Fibroblast of lung (primary cell): ENCODE measurements around the gene IRAK1BP1. TPM values are rescaled to one million over a fixed set of nuclear protein-coding genes. Genes with fewer than 3 reads are reported as not detected.

Source experiments
- DNase-seq, 2 donors: peaks; one replicate each; pipeline versions ENCODE4 v3.0.0 to v3.0.0-alpha.2; 2010; ENCODE audit warnings: low read depth in 2 of 2
- H2AFZ ChIP-seq: 2 replicates; pipeline ENCODE4 v1.5.1; 2012; ENCODE audit warnings: low read length, control low read depth, inconsistent platforms
- H3K27ac ChIP-seq: 2 replicates; pipeline ENCODE4 v1.5.1; 2011; ENCODE audit warnings: low read length, control low read depth; ENCODE audit not compliant: insufficient read depth
- H3K27me3 ChIP-seq: 2 replicates; pipeline ENCODE4 v1.5.1; 2011; ENCODE audit warnings: mild to moderate bottlenecking, low read length; ENCODE audit not compliant: control insufficient read depth, insufficient read depth
- H3K36me3 ChIP-seq: 2 replicates; pipeline ENCODE4 v1.5.1; 2011; ENCODE audit warnings: low read length; ENCODE audit not compliant: control insufficient read depth, insufficient read depth
- H3K4me1 ChIP-seq: 2 replicates; pipeline ENCODE4 v1.5.1; 2011; ENCODE audit warnings: low read length; ENCODE audit not compliant: control insufficient read depth, insufficient read depth; ENCODE audit errors: extremely low read depth
- H3K4me2 ChIP-seq: 2 replicates; pipeline ENCODE4 v1.5.1; 2011; ENCODE audit warnings: low read length, control low read depth; ENCODE audit not compliant: insufficient read depth; ENCODE audit errors: extremely low read depth
- H3K4me3 ChIP-seq, 4 experiments: fragments of 200-600 bp in 1 of 4; sonication (generic) in 1 of 4; replicated peaks in 1 of 4; 2 replicates each; pipeline ENCODE4 v1.5.1; 2011 to 2016; ENCODE audit warnings: low read length in 4 of 4, low read depth in 3 of 4, mild to moderate bottlenecking in 3 of 4, control low read depth in 2 of 4, inconsistent platforms in 1 of 4, mixed read lengths in 1 of 4; ENCODE audit not compliant: insufficient read depth in 1 of 4; ENCODE audit errors: control extremely low read depth in 1 of 4
- H3K79me2 ChIP-seq: 2 replicates; pipeline ENCODE4 v1.5.1; 2012; ENCODE audit warnings: mild to moderate bottlenecking, low read length, inconsistent platforms; ENCODE audit not compliant: control insufficient read depth, insufficient read depth
- H3K9ac ChIP-seq: 2 replicates; pipeline ENCODE4 v1.5.1; 2011; ENCODE audit warnings: mild to moderate bottlenecking, low read length, control low read depth; ENCODE audit not compliant: insufficient read depth
- H3K9me3 ChIP-seq: 2 replicates; pipeline ENCODE4 v1.5.1; 2012; ENCODE audit warnings: low read depth, low read length; ENCODE audit not compliant: control insufficient read depth, insufficient read depth
- H4K20me1 ChIP-seq: 2 replicates; pipeline ENCODE4 v1.5.1; 2011; ENCODE audit warnings: low read length; ENCODE audit not compliant: control insufficient read depth, insufficient read depth; ENCODE audit errors: extremely low read depth
- CTCF ChIP-seq, 2 donors: IDR thresholded peaks in 1 of 2; conservative IDR thresholded peaks in 1 of 2; 1 replicate in 1 of 2; 2 replicates in 1 of 2; pipeline ENCODE4 v1.5.1; 2011 to 2012; ENCODE audit warnings: low read length in 2 of 2, control low read depth in 1 of 2, inconsistent platforms in 1 of 2, low read depth in 1 of 2, mild to moderate bottlenecking in 1 of 2
- EZH2 ChIP-seq: IDR thresholded peaks from 2 replicates; pipeline ENCODE4 v1.5.1; 2012; ENCODE audit warnings: low read length, control low read depth, mild to moderate bottlenecking; ENCODE audit errors: missing control alignments
- polyA plus RNA-seq, 2 donors: library from polyadenylated mRNA; depleted of rRNA in 1 of 2; stranded (reverse) in 1 of 2; unstranded in 1 of 2; fragments of >200 nt; gene quantifications; 2 replicates each; pipeline ENCODE4 v1.2.1, GENCODE V29; 2011 to 2012; ENCODE audit warnings: missing spikeins in 1 of 2
- total RNA-seq: library from RNA; depleted of rRNA; stranded (reverse); fragments of >200 nt; gene quantifications from 2 replicates; pipeline ENCODE4 v1.2.1, GENCODE V29; 2014

Gene IRAK1BP1
- total and polyA plus RNA-seq, 2 donors (not counting 1 experiment from before 2014, with no cell fraction given) = 2.5 to 5.6 TPM

DNA sequence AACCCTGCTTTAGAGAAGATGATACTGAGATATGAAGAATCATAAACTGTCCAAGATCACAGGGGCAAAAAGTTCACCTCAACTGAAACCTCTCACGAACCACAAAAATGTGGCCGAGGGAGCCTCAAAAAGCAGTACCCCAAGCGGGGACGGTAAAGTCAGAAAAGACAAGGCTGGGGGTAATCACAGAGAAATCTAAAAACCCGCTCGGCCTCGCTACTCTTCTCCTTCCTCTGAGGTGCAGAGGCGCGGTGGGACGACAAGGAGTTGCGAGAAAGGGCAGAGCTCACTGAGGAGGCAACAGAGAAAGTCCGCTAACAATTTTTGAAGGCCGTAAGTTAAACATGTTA lies 356 bp upstream of the IRAK1BP1 start:
- Histone ChIP-seq H2AFZ (peak overlapping the region; percentile 99), H3K4me1 (no peaks in the 10 kb centered on the region), H3K36me3 (no peaks in the 10 kb centered on the region), H3K9ac (peak overlapping the region; percentile 62), H3K27me3 (no peaks in the 10 kb centered on the region), H3K9me3 (no peaks in the 10 kb centered on the region), H3K79me2 (no peaks in the 10 kb centered on the region), H3K27ac (peak overlapping the region; percentile 80), H4K20me1 (no peaks in the 10 kb centered on the region), H3K4me2 (peak overlapping the region; percentile 82), H3K4me3 (peak overlapping the region; percentile 92 to 97 (median 96))
- no peak for DNase-seq
- no peak for TF ChIP-seq CTCF (conservative IDR thresholded peaks at IDR 0.05 in 1 of 2, IDR thresholded peaks at IDR 0.05 in 1 of 2; ENCODE audit: low read depth in 1 of 2, low read length in 2 of 2)
- no peak for TF ChIP-seq EZH2

DNA sequence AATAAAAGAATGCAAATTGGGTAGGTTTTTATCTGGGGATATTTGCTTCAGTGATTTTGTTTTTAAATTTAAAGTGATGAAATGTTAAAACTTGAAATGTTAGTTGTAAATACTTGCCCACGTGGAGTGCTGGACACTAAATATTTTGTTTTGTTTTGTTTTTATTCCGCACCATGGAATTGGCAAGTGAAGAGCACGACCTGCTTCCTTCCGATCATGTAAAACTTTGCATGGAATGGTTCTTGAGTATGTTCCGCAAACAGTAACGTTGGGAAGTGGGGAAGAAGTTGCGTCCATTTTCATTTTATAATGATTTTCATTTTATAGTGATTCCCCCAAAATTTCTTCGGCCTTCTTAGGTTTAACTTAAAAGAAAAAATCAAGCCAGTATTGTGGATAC lies 765 bp downstream of the IRAK1BP1 start:
- no peaks in the 10 kb centered on the region for H3K27me3 ChIP-seq
- no peaks in the 10 kb centered on the region for H3K4me1 ChIP-seq
- H2AFZ ChIP-seq = peak overlapping the region; percentile 99
- no peaks in the 10 kb centered on the region for H3K36me3 ChIP-seq
- H3K9ac ChIP-seq = peak overlapping the region; percentile 62
- peak overlapping the region; percentile 82 for H3K4me2 ChIP-seq
- H3K79me2 ChIP-seq = no peaks in the 10 kb centered on the region
- H4K20me1 ChIP-seq = no peaks in the 10 kb centered on the region
- no peak for DNase-seq
- H3K4me3 ChIP-seq = peak overlapping the region; percentile 92 to 97 (median 96)
- no peak overlapping the region for H3K27ac ChIP-seq
- no peaks in the 10 kb centered on the region for H3K9me3 ChIP-seq
- TF ChIP-seq CTCF (conservative IDR thresholded peaks at IDR 0.05 in 1 of 2, IDR thresholded peaks at IDR 0.05 in 1 of 2; ENCODE audit: low read depth in 1 of 2, low read length in 2 of 2) (no peak), EZH2 (no peak)

- H3K36me3 ChIP-seq = no peaks in the 10 kb centered on the region
- TF ChIP-seq CTCF (conservative IDR thresholded peaks at IDR 0.05 in 1 of 2, IDR thresholded peaks at IDR 0.05 in 1 of 2; ENCODE audit: low read depth in 1 of 2, low read length in 2 of 2) = no peak
- TF ChIP-seq EZH2 = no peak
- H3K4me1 ChIP-seq = no peaks in the 10 kb centered on the region
- no peak overlapping the region for H2AFZ ChIP-seq
- no peaks in the 10 kb centered on the region for H4K20me1 ChIP-seq
- no peak overlapping the region for H3K27ac ChIP-seq
- no peaks in the 10 kb centered on the region for H3K27me3 ChIP-seq
- no peak overlapping the region for H3K4me2 ChIP-seq
- no peak for DNase-seq
- no peaks in the 10 kb centered on the region for H3K79me2 ChIP-seq
- H3K4me3 ChIP-seq = no peak overlapping the region
- no peak overlapping the region for H3K9ac ChIP-seq
- no peaks in the 10 kb centered on the region for H3K9me3 ChIP-seq
Measured at GRCh38 chr6:78875505-78875904, 8.2 kb downstream of the IRAK1BP1 start.
